Measurements from ENCODE around the gene LMOD3.

The LMOD3 gene

DNA sequence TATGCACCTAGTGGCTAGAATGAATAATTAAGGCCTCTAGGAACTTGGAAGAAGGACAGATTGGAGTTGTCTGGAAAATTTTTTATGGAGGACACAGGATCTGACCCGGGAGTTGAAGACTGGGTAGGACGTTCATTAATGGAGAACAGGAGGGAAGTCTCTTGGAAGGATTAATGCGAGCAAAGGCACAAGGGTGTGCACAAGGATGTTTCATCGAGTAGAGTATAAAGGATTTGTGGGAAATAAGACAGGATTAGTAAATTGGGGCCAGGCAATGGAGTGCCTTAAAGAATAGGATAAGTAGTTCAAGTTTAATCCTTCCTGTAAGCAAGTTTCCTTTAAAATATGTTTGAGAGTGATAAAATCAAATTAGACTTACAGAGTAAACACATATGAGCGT is 14.6 kb downstream of the LMOD3 start:
- H3K4me3 ChIP-seq (ENCODE audit: low read depth in 1 of 2, low read length in 2 of 2), result no peak overlapping the region
- no peaks in the 10 kb centered on the region for H3K9me3 ChIP-seq (ENCODE audit: control insufficient read depth in 1 of 2, low read length in 2 of 2)
- no peaks in the 10 kb centered on the region for H3K27me3 ChIP-seq (ENCODE audit: low read depth, low read length)
- no peak overlapping the region for H3K27ac ChIP-seq (ENCODE audit: low read length)
- peaks cover 18 to 26% of the 10 kb centered on the region in 2 donors for H3K36me3 ChIP-seq (ENCODE audit: control insufficient read depth in 1 of 2, insufficient read depth in 2 of 2, low read length in 2 of 2)
- H3K4me1 ChIP-seq (ENCODE audit: control insufficient read depth in 1 of 2, insufficient read depth in 2 of 2, low read length in 2 of 2), result peaks cover 4 to 12% of the 10 kb centered on the region in 2 donors

DNA sequence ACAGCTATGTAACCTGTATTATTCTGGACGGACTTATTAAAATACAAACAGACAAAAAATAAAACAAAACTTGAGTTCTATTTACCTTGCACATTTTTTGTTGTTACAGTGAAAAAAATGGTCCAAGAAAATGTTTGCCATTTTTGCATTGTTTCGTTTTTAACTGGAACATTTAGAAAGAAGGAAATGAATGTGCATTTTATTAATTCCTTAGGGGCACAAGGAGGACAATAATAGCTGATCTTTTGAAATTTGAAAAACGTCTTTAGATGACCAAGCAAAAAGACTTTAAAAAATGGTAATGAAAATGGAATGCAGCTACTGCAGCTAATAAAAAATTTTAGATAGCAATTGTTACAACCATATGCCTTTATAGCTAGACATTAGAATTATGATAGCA is 17.1 kb downstream of the LMOD3 start:
- peaks cover 4 to 12% of the 10 kb centered on the region in 2 donors for H3K4me1 ChIP-seq (ENCODE audit: control insufficient read depth in 1 of 2, insufficient read depth in 2 of 2, low read length in 2 of 2)
- H3K9me3 ChIP-seq (ENCODE audit: control insufficient read depth in 1 of 2, low read length in 2 of 2), result no peaks in the 10 kb centered on the region
- no peak overlapping the region for H3K4me3 ChIP-seq (ENCODE audit: low read depth in 1 of 2, low read length in 2 of 2)
- no peak overlapping the region for H3K27ac ChIP-seq (ENCODE audit: low read length)
- no peaks in the 10 kb centered on the region for H3K27me3 ChIP-seq (ENCODE audit: low read depth, low read length)
- H3K36me3 ChIP-seq (ENCODE audit: control insufficient read depth in 1 of 2, insufficient read depth in 2 of 2, low read length in 2 of 2), result peaks cover 26 to 38% of the 10 kb centered on the region in 2 donors

DNA sequence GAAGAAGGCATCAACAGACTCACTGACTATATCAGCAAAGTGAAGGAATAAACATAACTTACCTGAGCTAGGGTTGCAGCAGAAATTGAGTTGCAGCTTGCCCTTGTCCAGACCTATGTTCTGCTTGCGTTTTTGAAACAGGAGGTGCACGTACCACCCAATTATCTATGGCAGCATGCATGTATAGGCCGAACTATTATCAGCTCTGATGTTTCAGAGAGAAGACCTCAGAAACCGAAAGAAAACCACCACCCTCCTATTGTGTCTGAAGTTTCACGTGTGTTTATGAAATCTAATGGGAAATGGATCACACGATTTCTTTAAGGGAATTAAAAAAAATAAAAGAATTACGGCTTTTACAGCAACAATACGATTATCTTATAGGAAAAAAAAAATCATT is 17.8 kb downstream of the LMOD3 start:
- no peak overlapping the region for H3K27ac ChIP-seq (ENCODE audit: low read length)
- peaks cover 4 to 12% of the 10 kb centered on the region in 2 donors for H3K4me1 ChIP-seq (ENCODE audit: control insufficient read depth in 1 of 2, insufficient read depth in 2 of 2, low read length in 2 of 2)
- H3K4me3 ChIP-seq (ENCODE audit: low read depth in 1 of 2, low read length in 2 of 2), result no peak overlapping the region
- no peaks in the 10 kb centered on the region for H3K9me3 ChIP-seq (ENCODE audit: control insufficient read depth in 1 of 2, low read length in 2 of 2)
- H3K27me3 ChIP-seq (ENCODE audit: low read depth, low read length), result no peaks in the 10 kb centered on the region
- H3K36me3 ChIP-seq (ENCODE audit: control insufficient read depth in 1 of 2, insufficient read depth in 2 of 2, low read length in 2 of 2), result peaks cover 26 to 38% of the 10 kb centered on the region in 2 donors

DNA sequence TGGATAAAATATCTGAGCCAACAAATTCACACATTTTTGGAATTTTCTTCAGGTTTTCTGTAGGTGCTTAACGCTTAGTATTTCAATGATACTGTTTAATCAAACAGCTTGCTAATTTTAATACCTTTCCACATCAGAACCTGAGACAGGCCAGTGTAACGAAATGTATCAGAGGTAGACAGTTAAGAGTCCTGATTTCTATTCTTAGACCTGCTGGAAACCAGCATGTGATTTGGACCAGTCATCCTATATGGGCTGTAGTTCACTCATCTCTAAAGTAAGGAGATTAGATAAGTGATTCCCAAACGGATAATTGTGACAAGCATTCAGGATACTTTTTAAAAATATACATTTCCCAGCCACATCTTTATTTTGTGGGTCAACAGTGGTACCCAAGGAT is 19.3 kb downstream of the LMOD3 start:
- Histone ChIP-seq H3K36me3 (ENCODE audit: control insufficient read depth in 1 of 2, insufficient read depth in 2 of 2, low read length in 2 of 2) (peaks cover 26 to 38% of the 10 kb centered on the region in 2 donors), H3K27ac (ENCODE audit: low read length) (no peak overlapping the region), H3K4me1 (ENCODE audit: control insufficient read depth in 1 of 2, insufficient read depth in 2 of 2, low read length in 2 of 2) (peaks cover 4 to 12% of the 10 kb centered on the region in 2 donors), H3K4me3 (ENCODE audit: low read depth in 1 of 2, low read length in 2 of 2) (no peak overlapping the region), H3K27me3 (ENCODE audit: low read depth, low read length) (no peaks in the 10 kb centered on the region), H3K9me3 (ENCODE audit: control insufficient read depth in 1 of 2, low read length in 2 of 2) (no peaks in the 10 kb centered on the region)

DNA sequence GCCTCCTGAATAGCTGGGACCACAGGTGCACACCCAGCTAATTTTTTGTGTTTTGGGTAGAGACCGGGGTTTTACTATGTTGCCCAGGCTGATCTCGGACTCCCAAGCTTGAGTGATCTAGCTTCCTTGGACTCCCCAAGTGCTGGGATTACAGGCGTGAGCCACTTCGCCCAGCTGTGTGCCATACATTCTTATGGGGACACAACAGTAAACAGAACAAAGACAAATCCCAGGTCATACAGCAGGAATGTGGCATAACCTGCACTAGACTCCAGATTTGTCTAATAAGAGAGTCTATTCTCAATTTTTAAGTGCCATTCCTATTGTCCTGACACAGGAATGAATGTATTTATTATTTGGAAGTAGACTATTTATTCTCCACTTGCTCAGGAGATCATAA is 20.0 kb downstream of the LMOD3 start:
- Histone ChIP-seq H3K27ac (ENCODE audit: low read length) (no peak overlapping the region), H3K9me3 (ENCODE audit: control insufficient read depth in 1 of 2, low read length in 2 of 2) (no peaks in the 10 kb centered on the region), H3K4me3 (ENCODE audit: low read depth in 1 of 2, low read length in 2 of 2) (no peak overlapping the region), H3K4me1 (ENCODE audit: control insufficient read depth in 1 of 2, insufficient read depth in 2 of 2, low read length in 2 of 2) (peaks cover 4 to 16% of the 10 kb centered on the region in 2 donors), H3K27me3 (ENCODE audit: low read depth, low read length) (no peaks in the 10 kb centered on the region), H3K36me3 (ENCODE audit: control insufficient read depth in 1 of 2, insufficient read depth in 2 of 2, low read length in 2 of 2) (peaks cover 26 to 38% of the 10 kb centered on the region in 2 donors)

DNA sequence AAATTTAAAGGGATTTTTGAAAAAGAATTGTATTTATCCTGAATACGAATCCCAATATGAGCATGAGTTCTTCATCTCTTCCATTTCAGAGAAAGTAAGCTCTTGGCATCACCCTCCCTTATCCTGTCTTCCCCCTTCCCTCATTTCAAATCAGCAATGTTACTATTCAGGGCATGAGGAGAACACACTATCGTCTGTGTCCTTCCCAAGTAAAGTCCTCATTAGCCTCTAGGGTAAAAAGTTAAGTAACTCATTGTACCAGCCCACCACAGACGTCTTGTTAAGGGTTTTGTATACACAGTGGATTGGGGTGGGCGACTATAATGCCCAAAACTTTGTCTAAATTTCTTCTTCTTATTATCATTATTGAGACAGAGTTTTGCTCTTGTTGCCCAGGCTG is 22.8 kb downstream of the LMOD3 start:
- Histone ChIP-seq H3K27ac (ENCODE audit: low read length) (no peak overlapping the region), H3K27me3 (ENCODE audit: low read depth, low read length) (no peaks in the 10 kb centered on the region), H3K36me3 (ENCODE audit: control insufficient read depth in 1 of 2, insufficient read depth in 2 of 2, low read length in 2 of 2) (peaks cover 28 to 30% of the 10 kb centered on the region in 2 donors), H3K4me1 (ENCODE audit: control insufficient read depth in 1 of 2, insufficient read depth in 2 of 2, low read length in 2 of 2) (peaks cover 5 to 21% of the 10 kb centered on the region in 2 donors), H3K9me3 (ENCODE audit: control insufficient read depth in 1 of 2, low read length in 2 of 2) (no peaks in the 10 kb centered on the region), H3K4me3 (ENCODE audit: low read depth in 1 of 2, low read length in 2 of 2) (no peak overlapping the region)

DNA sequence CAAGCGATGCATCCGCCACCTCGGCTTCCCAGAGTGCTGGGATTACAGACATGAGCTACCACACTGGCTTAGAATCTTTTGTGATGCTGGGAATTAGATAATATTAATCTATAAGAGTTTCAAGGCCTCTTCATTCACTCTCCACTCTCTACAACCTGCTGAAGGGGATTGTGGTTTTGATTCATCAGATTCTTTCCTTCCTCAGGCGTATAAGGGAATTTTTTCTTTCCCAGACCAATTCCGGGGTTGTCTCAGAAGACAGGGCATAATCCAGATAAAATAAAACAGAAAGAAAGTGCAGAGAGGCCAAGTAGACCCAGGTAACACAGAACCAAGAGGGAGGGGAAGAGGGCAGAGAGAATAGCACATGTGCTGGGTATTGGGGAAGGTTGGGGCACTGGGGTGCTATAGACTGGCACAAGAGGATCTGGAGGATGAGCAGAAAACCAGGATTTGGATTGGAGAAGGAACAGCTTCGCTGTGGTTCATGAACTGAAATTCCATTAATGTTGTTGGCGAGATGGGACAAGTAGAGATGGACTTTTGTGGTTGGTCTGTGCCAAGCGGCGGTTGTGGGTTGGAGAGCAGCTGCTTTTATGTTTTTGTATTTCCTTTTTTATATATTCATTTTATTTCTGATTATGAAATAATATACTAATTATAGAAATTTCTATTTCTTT is 24.8 kb downstream of the LMOD3 start:
- Histone ChIP-seq H3K4me1 (ENCODE audit: control insufficient read depth in 1 of 2, insufficient read depth in 2 of 2, low read length in 2 of 2) (peaks cover 21 to 41% of the 10 kb centered on the region in 2 donors), H3K36me3 (ENCODE audit: control insufficient read depth in 1 of 2, insufficient read depth in 2 of 2, low read length in 2 of 2) (peaks cover 10 to 13% of the 10 kb centered on the region in 2 donors), H3K9me3 (ENCODE audit: control insufficient read depth in 1 of 2, low read length in 2 of 2) (no peaks in the 10 kb centered on the region), H3K27ac (ENCODE audit: low read length) (no peak overlapping the region), H3K4me3 (ENCODE audit: low read depth in 1 of 2, low read length in 2 of 2) (no peak overlapping the region), H3K27me3 (ENCODE audit: low read depth, low read length) (no peaks in the 10 kb centered on the region)

DNA sequence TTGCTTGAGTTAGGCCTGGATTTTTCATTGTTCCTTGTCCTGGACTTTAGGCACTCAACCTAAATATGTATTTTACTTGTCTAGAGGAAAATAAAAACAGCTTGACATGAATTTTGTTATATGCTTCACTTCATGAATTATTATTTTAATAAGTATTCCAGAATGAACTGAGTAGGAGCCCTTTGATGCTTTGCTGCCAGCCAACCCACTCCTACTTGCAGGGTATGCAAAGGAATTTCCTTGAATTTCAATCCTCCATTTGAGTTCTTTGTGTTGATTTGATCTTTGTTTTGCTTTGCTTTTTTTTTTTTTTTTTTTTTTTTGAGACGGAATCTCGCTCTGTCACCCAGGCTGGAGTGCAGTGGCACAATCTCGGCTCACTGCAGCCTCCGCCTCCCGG is 26.1 kb downstream of the LMOD3 start:
- H3K27ac ChIP-seq (ENCODE audit: low read length), result peak overlapping the region; percentile 56
- H3K27me3 ChIP-seq (ENCODE audit: low read depth, low read length), result no peaks in the 10 kb centered on the region
- H3K36me3 ChIP-seq (ENCODE audit: control insufficient read depth in 1 of 2, insufficient read depth in 2 of 2, low read length in 2 of 2), result peaks cover 3% of the 10 kb centered on the region in 2 donors
- no peak overlapping the region for H3K4me3 ChIP-seq (ENCODE audit: low read depth in 1 of 2, low read length in 2 of 2)
- H3K9me3 ChIP-seq (ENCODE audit: control insufficient read depth in 1 of 2, low read length in 2 of 2), result no peaks in the 10 kb centered on the region
- H3K4me1 ChIP-seq (ENCODE audit: control insufficient read depth in 1 of 2, insufficient read depth in 2 of 2, low read length in 2 of 2), result peaks cover 30 to 54% of the 10 kb centered on the region in 2 donors

DNA sequence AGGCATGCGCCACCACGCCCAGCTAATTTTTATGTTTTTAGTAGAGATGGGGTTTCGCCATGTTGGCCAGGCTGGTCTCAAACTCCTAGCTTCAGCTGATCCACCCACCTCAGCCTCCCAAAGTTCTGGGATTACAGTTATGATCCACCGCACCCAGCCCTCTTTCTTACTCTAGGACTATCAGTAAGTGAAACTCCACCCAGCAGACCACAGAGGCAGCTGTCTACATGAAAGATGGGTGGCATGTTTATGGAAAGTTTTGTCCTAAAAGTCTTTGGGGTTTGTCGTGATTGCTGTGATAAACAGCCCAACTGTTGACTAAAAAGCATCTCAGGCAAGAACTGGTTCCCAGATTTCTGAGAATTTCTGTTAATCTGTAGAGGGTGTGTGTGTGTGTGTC is 26.8 kb downstream of the LMOD3 start:
- Histone ChIP-seq H3K4me1 (ENCODE audit: control insufficient read depth in 1 of 2, insufficient read depth in 2 of 2, low read length in 2 of 2) (peaks cover 30 to 61% of the 10 kb centered on the region in 2 donors), H3K4me3 (ENCODE audit: low read depth in 1 of 2, low read length in 2 of 2) (no peak overlapping the region), H3K36me3 (ENCODE audit: control insufficient read depth in 1 of 2, insufficient read depth in 2 of 2, low read length in 2 of 2) (peaks cover 3% of the 10 kb centered on the region in 2 donors)

DNA sequence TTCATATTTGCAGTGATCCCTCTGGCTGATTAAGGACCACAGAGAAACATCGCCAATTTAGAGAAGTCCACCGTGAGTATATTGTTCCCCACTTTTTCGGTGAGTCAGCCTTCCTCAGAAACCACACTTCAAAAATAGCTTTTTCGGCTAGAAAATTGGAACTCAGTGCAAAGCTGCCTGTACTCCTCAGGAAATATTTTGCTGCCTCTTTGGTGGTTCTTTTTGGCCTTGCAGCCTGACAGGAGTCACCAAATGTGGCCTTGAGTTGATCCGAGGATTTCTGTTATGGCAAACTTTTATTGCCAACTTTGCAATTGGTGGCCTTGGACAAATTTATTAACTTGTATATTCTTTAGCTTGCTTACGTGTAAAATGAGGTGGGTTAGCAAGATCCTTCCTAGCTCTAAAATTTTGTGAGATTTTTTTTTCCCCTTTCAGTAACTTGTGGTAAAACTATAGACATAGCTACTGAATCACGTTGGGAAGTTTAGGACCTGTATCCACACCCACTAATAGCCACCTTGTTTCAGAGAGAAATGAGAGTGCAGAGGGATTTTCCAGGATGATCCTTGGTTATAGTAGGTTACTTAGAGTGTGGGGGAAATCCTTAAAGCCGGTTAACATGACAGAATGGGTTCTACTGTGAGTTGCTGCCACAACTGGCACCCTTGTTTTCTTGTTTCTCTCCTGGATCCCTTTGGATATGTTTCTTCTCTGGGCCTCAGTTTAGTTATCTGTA is 27.8 kb downstream of the LMOD3 start:
- Histone ChIP-seq H3K9me3 (ENCODE audit: control insufficient read depth in 1 of 2, low read length in 2 of 2) (no peaks in the 10 kb centered on the region), H3K36me3 (ENCODE audit: control insufficient read depth in 1 of 2, insufficient read depth in 2 of 2, low read length in 2 of 2) (peaks cover 3% of the 10 kb centered on the region in 2 donors), H3K27me3 (ENCODE audit: low read depth, low read length) (no peaks in the 10 kb centered on the region), H3K4me3 (ENCODE audit: low read depth in 1 of 2, low read length in 2 of 2) (peak overlapping the region in 1 of 2 donors; percentile 22), H3K4me1 (ENCODE audit: control insufficient read depth in 1 of 2, insufficient read depth in 2 of 2, low read length in 2 of 2) (peaks cover 31 to 71% of the 10 kb centered on the region in 2 donors), H3K27ac (ENCODE audit: low read length) (peak overlapping the region; percentile 33)

More for the DNA sequence above, 26.8 kb downstream of the LMOD3 start:
- Histone ChIP-seq H3K27me3 (ENCODE audit: low read depth, low read length) (no peaks in the 10 kb centered on the region), H3K27ac (ENCODE audit: low read length) (peak overlapping the region; percentile 56), H3K9me3 (ENCODE audit: control insufficient read depth in 1 of 2, low read length in 2 of 2) (no peaks in the 10 kb centered on the region)

DNA sequence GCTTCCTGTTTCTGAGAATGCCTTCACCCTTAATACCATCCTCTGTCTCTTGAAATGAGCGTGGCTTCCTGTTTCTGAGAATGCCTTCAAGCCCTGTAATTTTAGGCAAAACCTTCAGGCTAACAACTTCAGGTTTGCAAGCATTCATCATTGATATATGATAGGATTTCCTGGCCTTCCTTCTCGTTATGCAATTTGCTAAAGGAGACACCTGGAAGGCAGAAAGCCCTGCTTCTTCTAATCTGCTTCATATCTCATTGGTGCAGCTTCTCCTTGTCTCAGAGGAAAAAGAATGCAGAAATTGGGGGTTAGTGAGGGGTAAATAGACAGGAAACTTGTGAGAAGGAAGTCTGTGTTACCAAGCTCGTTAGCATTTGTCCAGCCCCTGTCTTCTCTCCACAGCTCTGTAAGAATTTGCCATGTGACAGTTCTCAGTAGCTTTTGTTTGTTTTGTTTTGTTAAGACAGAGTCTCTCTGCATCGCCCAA is 30.3 kb downstream of the LMOD3 start:
- peak overlapping the region; percentile 12 to 13 for H3K4me3 ChIP-seq (ENCODE audit: low read depth in 1 of 2, low read length in 2 of 2)
- peaks cover 53 to 89% of the 10 kb centered on the region in 2 donors for H3K4me1 ChIP-seq (ENCODE audit: control insufficient read depth in 1 of 2, insufficient read depth in 2 of 2, low read length in 2 of 2)
- H3K9me3 ChIP-seq (ENCODE audit: control insufficient read depth in 1 of 2, low read length in 2 of 2), result no peaks in the 10 kb centered on the region
- peaks cover 3% of the 10 kb centered on the region in 2 donors for H3K36me3 ChIP-seq (ENCODE audit: control insufficient read depth in 1 of 2, insufficient read depth in 2 of 2, low read length in 2 of 2)
- peak overlapping the region; percentile 72 for H3K27ac ChIP-seq (ENCODE audit: low read length)
- no peaks in the 10 kb centered on the region for H3K27me3 ChIP-seq (ENCODE audit: low read depth, low read length)

Measured in muscle layer of duodenum (tissue), 2 donors.